Glomerular visceral epithelial cell (primary cell): ENCODE measurements around the gene KIF26B.
"Not testable (repeated sequence)": the region's sequence is repeated elsewhere in the genome, so short reads cannot be mapped to it uniquely, and the experiment has no call there.

Experiments used
- DNase-seq: peaks from one replicate; pipeline ENCODE4 v3.0.0-alpha.2; 2016; ENCODE audit errors: extremely low spot score

The KIF26B gene

GRCh38 chr1:245355851-245356630 lies 201.3 kb downstream of the KIF26B start:
- DNase-seq = not testable (repeated sequence)

- peak; percentile 63 for DNase-seq
Measured at GRCh38 chr1:245356891-245357585, 202.3 kb downstream of the KIF26B start.

GRCh38 chr1:245359101-245359680 lies 204.4 kb downstream of the KIF26B start:
- not testable (repeated sequence) for DNase-seq

GRCh38 chr1:245361065-245361464 lies 206.3 kb downstream of the KIF26B start:
- no peak for DNase-seq

GRCh38 chr1:245361951-245362350 lies 207.2 kb downstream of the KIF26B start:
- no peak for DNase-seq

GRCh38 chr1:245363461-245364200 lies 208.8 kb downstream of the KIF26B start:
- no peak for DNase-seq

- DNase-seq = no peak
Measured at GRCh38 chr1:245365095-245366020, 210.6 kb downstream of the KIF26B start.

GRCh38 chr1:245366886-245367285 lies 212.1 kb downstream of the KIF26B start:
- no peak for DNase-seq

GRCh38 chr1:245370175-245370825 lies 215.5 kb downstream of the KIF26B start:
- no peak for DNase-seq

- DNase-seq = peak; percentile 86
Measured at GRCh38 chr1:245370905-245371581, 216.3 kb downstream of the KIF26B start.

- DNase-seq = no peak
Measured at GRCh38 chr1:245373131-245373530, 218.3 kb downstream of the KIF26B start.

GRCh38 chr1:245375789-245376460 lies 221.1 kb downstream of the KIF26B start:
- no peak for DNase-seq

GRCh38 chr1:245377854-245378253 lies 223.1 kb downstream of the KIF26B start:
- DNase-seq = no peak

- DNase-seq = no peak
Measured at GRCh38 chr1:245378311-245378722, 223.5 kb downstream of the KIF26B start.

- DNase-seq = no peak
Measured at GRCh38 chr1:245378745-245379144, 224.0 kb downstream of the KIF26B start.

- no peak for DNase-seq
Measured at GRCh38 chr1:245380790-245381535, 226.2 kb downstream of the KIF26B start.

- DNase-seq = no peak
Measured at GRCh38 chr1:245382981-245383380, 228.2 kb downstream of the KIF26B start.
